ENCODE measurements around the gene RNF8.
"Not testable (repeated sequence)": the region's sequence is repeated elsewhere in the genome, so short reads cannot be mapped to it uniquely, and the experiment has no call there.

Gene RNF8

GRCh38 chr6:37438930-37439329 lies 85.1 kb downstream of the RNF8 start:
- Histone ChIP-seq H3K27me3 (replicated peaks; ENCODE audit: control insufficient read depth, insufficient read depth, low read length) (no peaks in the 10 kb centered on the region), H3K4me3 (replicated peaks; ENCODE audit: low read depth, low read length) (no peak overlapping the region), H3K36me3 (ENCODE audit: control insufficient read depth, insufficient read depth, low read length) (peaks cover 14% of the 10 kb centered on the region)
- TF ChIP-seq, protein P1, sequence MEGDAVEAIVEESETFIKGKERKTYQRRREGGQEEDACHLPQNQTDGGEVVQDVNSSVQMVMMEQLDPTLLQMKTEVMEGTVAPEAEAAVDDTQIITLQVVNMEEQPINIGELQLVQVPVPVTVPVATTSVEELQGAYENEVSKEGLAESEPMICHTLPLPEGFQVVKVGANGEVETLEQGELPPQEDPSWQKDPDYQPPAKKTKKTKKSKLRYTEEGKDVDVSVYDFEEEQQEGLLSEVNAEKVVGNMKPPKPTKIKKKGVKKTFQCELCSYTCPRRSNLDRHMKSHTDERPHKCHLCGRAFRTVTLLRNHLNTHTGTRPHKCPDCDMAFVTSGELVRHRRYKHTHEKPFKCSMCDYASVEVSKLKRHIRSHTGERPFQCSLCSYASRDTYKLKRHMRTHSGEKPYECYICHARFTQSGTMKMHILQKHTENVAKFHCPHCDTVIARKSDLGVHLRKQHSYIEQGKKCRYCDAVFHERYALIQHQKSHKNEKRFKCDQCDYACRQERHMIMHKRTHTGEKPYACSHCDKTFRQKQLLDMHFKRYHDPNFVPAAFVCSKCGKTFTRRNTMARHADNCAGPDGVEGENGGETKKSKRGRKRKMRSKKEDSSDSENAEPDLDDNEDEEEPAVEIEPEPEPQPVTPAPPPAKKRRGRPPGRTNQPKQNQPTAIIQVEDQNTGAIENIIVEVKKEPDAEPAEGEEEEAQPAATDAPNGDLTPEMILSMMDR (IDR thresholded peaks at IDR 0.05; ENCODE audit: insufficient read depth, low read length, poor library complexity, severe bottlenecking): no peak
- no peak for DNase-seq (ENCODE audit: extremely low read depth, insufficient read length)

GRCh38 chr6:37441651-37442050 lies 87.9 kb downstream of the RNF8 start:
- Histone ChIP-seq H3K27me3 (replicated peaks; ENCODE audit: control insufficient read depth, insufficient read depth, low read length) (no peaks in the 10 kb centered on the region), H3K4me3 (replicated peaks; ENCODE audit: low read depth, low read length) (no peak overlapping the region), H3K36me3 (ENCODE audit: control insufficient read depth, insufficient read depth, low read length) (peaks cover 23% of the 10 kb centered on the region)
- DNase-seq (ENCODE audit: extremely low read depth, insufficient read length): no peak
- TF ChIP-seq, protein P1 (IDR thresholded peaks at IDR 0.05; ENCODE audit: insufficient read depth, low read length, poor library complexity, severe bottlenecking): no peak

- no peak for DNase-seq (ENCODE audit: extremely low read depth, insufficient read length)
- Histone ChIP-seq H3K36me3 (ENCODE audit: control insufficient read depth, insufficient read depth, low read length) (peaks cover 25% of the 10 kb centered on the region), H3K27me3 (replicated peaks; ENCODE audit: control insufficient read depth, insufficient read depth, low read length) (no peaks in the 10 kb centered on the region), H3K4me3 (replicated peaks; ENCODE audit: low read depth, low read length) (peak overlapping the region; percentile 8; the same call in 1 of the 2 replicates)
- TF ChIP-seq, protein P1 (IDR thresholded peaks at IDR 0.05; ENCODE audit: insufficient read depth, low read length, poor library complexity, severe bottlenecking): no peak
Observed at GRCh38 chr6:37442416-37443215, 88.8 kb downstream of the RNF8 start.

DNA sequence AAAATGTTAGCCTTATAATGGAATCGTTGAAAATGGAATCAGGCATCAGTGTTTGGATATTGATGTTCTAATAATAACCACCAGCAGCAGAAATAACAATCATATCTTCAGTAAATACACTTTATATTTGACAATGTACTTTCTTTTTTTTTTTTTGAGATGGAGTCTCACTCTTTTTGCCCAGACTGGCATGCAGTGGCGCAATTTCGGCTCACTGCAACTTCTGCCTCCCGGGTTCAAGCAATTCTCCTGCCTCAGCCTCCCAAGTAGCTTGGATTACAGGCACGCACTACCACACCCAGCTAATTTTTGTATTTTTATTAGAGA lies 89.4 kb downstream of the RNF8 start:
- H3K36me3 ChIP-seq (ENCODE audit: control insufficient read depth, insufficient read depth, low read length): peaks cover 21% of the 10 kb centered on the region
- not testable (repeated sequence) for H3K4me3 ChIP-seq (replicated peaks; ENCODE audit: low read depth, low read length); H3K27me3 ChIP-seq (replicated peaks; ENCODE audit: control insufficient read depth, insufficient read depth, low read length)

More for the DNA sequence above, 89.4 kb downstream of the RNF8 start:
- DNase-seq (ENCODE audit: extremely low read depth, insufficient read length): not testable (repeated sequence)
